Thyroid gland (tissue), 4 donors: ENCODE results near the gene PIGL.

Source experiments
- POLR2A ChIP-seq, 2 donors: fragments of 450-650 bp; IDR thresholded peaks; one replicate each; pipeline ENCODE4 v1.6.1; 2017; ENCODE audit warnings: antibody characterized with exemption in 2 of 2, mild to moderate bottlenecking in 2 of 2, moderate library complexity in 1 of 2
- TF ChIP-seq, protein P1 (sequence below), 6 experiments: fragments of 200-600 bp in 3 of 6; fragments of 450-650 bp in 3 of 6; sonication (generic) in 3 of 6; IDR thresholded peaks; one replicate each; pipeline ENCODE4 v1.5.1; 2016 to 2019; ENCODE audit warnings: antibody characterized with exemption in 6 of 6, mild to moderate bottlenecking in 2 of 6, inconsistent platforms in 1 of 6, moderate library complexity in 1 of 6

DNA sequence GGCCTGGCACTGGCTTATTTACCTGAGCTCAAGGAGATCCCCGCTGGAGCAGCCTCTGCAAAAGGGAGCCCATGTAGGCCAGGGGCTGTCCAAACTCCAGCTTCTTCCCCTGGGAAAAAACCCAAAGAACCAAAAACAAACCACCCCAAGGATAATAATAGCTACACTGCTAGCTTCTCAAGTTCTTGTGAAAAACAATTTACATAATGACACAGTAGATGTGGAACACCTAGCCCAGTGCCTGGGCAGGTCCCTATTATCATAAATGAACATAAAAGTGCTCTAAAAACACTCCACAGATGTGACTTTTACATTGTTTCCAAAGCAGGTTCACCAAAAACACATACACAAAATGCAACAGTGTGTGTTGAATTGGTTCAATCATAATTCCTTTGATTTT lies 109.0 kb downstream of the PIGL start:
- TF ChIP-seq, protein P1, sequence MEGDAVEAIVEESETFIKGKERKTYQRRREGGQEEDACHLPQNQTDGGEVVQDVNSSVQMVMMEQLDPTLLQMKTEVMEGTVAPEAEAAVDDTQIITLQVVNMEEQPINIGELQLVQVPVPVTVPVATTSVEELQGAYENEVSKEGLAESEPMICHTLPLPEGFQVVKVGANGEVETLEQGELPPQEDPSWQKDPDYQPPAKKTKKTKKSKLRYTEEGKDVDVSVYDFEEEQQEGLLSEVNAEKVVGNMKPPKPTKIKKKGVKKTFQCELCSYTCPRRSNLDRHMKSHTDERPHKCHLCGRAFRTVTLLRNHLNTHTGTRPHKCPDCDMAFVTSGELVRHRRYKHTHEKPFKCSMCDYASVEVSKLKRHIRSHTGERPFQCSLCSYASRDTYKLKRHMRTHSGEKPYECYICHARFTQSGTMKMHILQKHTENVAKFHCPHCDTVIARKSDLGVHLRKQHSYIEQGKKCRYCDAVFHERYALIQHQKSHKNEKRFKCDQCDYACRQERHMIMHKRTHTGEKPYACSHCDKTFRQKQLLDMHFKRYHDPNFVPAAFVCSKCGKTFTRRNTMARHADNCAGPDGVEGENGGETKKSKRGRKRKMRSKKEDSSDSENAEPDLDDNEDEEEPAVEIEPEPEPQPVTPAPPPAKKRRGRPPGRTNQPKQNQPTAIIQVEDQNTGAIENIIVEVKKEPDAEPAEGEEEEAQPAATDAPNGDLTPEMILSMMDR (IDR thresholded peaks at IDR 0.05): no peak
- TF ChIP-seq POLR2A (IDR thresholded peaks at IDR 0.05): no peak
